VCaP (cell line): ENCODE measurements around the gene RFWD3.

Experiments used
- H3K27ac ChIP-seq: fragments of 450-650 bp; 2 replicates; pipeline ENCODE4 v1.5.1; 2017
- CTCF ChIP-seq: fragments of 450-650 bp; conservative IDR thresholded peaks from 2 replicates; pipeline ENCODE4 v1.5.1; 2017; ENCODE audit warnings: mild to moderate bottlenecking, moderate library complexity

Gene RFWD3

GRCh38 chr16:74583926-74584666 lies 82.6 kb downstream of the RFWD3 start:
- no peak for TF ChIP-seq CTCF
- no peak overlapping the region for H3K27ac ChIP-seq

DNA sequence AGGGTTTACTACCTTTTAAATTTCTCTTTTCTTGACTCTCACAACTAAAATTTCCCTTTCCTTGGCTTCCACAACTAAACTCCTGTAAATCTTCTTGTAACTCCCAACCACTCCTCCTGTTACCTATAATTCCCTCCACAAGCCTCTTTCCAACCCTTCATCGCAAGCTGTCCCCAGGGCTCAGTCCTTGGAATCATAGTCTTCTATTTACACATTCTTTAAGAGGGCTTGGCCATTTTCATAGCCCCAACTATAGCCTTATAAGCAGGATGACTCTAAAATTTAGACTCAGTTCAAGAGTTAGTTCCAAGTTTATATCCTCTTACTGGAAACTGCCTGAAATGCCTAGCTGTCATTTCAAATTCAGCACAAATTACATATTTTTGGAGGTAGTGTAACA lies 83.7 kb downstream of the RFWD3 start:
- no peak overlapping the region for H3K27ac ChIP-seq
- no peak for TF ChIP-seq CTCF

GRCh38 chr16:74580833-74581232 lies 85.8 kb downstream of the RFWD3 start:
- no peak overlapping the region for H3K27ac ChIP-seq
- TF ChIP-seq CTCF: no peak

GRCh38 chr16:74578838-74579237 lies 87.8 kb downstream of the RFWD3 start:
- no peak overlapping the region for H3K27ac ChIP-seq
- TF ChIP-seq CTCF: no peak

GRCh38 chr16:74578433-74578832 lies 88.2 kb downstream of the RFWD3 start:
- no peak overlapping the region for H3K27ac ChIP-seq
- TF ChIP-seq CTCF: no peak

DNA sequence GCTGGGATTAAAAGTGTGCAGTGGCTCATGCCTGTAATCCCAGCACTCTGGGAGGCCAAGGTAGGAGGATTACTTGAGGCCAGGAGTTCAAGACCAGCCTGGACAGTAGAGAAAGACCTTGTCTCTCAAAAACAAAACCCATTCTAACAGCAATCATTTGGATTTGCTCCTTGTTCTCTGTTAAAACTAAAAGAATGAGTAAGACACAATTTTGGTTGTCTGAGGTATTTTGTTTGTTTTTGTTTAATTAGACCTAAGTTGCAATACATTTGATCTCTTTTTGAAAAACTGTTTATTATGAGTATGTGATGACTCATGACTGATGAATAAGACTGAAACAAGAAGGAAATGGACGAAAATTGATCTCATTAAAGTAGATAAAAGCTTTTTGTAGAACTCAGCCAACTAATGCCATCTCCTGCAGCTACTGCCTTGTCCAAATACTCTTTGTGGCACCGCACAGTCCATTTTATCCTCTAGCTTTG lies 88.8 kb downstream of the RFWD3 start:
- no peak overlapping the region for H3K27ac ChIP-seq
- no peak for TF ChIP-seq CTCF

GRCh38 chr16:74575807-74576643 lies 90.7 kb downstream of the RFWD3 start:
- H3K27ac ChIP-seq: no peak overlapping the region
- no peak for TF ChIP-seq CTCF
